ENCODE data around the gene CCDC158.
"Not testable (repeated sequence)": the region's sequence is repeated elsewhere in the genome, so short reads cannot be mapped to it uniquely, and the experiment has no call there.

CCDC158 gene

DNA sequence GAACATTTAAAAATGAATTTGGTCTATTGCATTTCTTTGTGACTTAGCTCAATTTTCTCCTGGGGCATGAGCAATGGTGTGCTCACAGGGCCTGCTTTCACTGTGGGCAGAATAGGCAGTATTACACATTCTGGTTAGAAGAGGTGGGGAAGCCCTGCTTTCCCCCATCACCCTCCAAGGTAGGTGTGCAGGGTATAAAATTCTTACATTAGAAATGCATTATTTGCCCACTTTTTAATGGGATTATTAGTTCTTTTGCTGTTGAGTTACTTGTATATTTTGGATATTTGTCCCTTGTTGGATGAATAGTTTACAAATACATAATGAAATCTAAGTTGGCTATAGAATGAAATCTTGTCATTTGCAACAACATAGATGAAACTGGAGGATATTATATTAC, 122.7 kb downstream of the CCDC158 start:
- peaks cover 8% of the 10 kb centered on the region; the same call in 1 of the 2 replicates for H3K9me3 ChIP-seq (ENCODE audit: insufficient read depth, low read length)
- H3K27me3 ChIP-seq (ENCODE audit: insufficient read depth, insufficient read length): no peaks in the 10 kb centered on the region
- no peaks in the 10 kb centered on the region for H3K36me3 ChIP-seq (ENCODE audit: insufficient read depth, insufficient read length, low read length)
- no peak overlapping the region for H3K4me3 ChIP-seq (ENCODE audit: insufficient read length, low read depth)
- TF ChIP-seq ZNF274 (IDR thresholded peaks at IDR 0.05; ENCODE audit: low read depth, low read length): no peak
- no peak for TF ChIP-seq SUZ12 (IDR thresholded peaks at IDR 0.05; ENCODE audit: extremely low read depth, insufficient read depth, insufficient read length)
- DNase-seq (ENCODE audit: low read depth, low spot score): no peak
- no peak overlapping the region for H3K9ac ChIP-seq (ENCODE audit: insufficient read length, low read depth)
- H3K4me1 ChIP-seq (ENCODE audit: insufficient read depth, insufficient read length): no peaks in the 10 kb centered on the region

DNA sequence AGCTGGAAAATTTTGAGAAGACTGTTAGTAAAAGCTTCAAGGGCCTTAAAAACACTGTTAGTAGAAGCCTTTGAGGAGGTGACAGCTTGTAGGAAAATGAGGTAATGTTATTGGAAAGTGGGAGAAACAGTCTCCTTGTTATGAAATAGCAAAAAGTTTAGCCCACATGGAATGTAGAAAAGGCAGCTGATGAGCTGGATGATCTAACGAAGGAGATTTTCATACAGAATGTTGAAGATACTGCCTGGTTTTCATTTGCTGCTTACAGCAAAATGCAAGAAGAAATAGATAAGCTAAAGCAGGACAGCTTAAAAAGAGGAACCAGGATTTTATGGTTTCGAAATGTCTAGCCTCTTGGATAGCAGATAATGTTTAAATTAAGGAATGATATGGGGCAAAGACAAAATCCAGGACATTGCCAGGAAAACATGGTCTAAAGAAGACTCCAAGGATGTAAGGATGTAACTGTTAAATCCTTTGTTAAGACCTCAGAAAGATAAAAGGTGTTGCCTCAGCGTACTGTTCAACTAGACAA, 124.6 kb downstream of the CCDC158 start:
- Histone ChIP-seq H3K36me3 (ENCODE audit: insufficient read depth, insufficient read length, low read length) (no peaks in the 10 kb centered on the region), H3K9me3 (ENCODE audit: insufficient read depth, low read length) (peaks cover 8% of the 10 kb centered on the region; the same call in 1 of the 2 replicates), H3K4me1 (ENCODE audit: insufficient read depth, insufficient read length) (no peaks in the 10 kb centered on the region), H3K9ac (ENCODE audit: insufficient read length, low read depth) (no peak overlapping the region), H3K4me3 (ENCODE audit: insufficient read length, low read depth) (no peak overlapping the region), H3K27me3 (ENCODE audit: insufficient read depth, insufficient read length) (no peaks in the 10 kb centered on the region)
- DNase-seq (ENCODE audit: low read depth, low spot score): no peak
- no peak for TF ChIP-seq YY1 (IDR thresholded peaks at IDR 0.05; ENCODE audit: insufficient read depth, insufficient read length)
- TF ChIP-seq SUZ12 (IDR thresholded peaks at IDR 0.05; ENCODE audit: extremely low read depth, insufficient read depth, insufficient read length): no peak
- no peak for TF ChIP-seq ZNF274 (IDR thresholded peaks at IDR 0.05; ENCODE audit: low read depth, low read length)

DNA sequence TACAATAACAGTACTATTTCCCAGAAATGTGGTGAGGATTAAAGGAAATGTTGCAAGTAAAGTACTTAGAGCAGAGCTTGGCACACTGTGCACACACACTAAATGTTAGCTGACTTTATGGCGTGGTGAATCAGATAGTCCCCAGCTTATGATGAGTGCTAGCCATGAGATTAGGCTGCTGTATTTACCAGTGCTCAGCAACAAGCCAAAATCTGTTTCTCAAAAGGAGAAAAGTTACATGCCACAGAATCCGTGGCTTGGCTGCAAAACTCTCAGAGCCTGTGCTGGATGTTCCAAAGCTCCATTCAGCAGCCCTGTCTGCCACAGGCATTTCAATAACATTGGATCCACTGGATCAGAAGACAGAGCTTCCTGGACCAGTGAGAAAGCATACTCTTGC, 127.2 kb downstream of the CCDC158 start:
- Histone ChIP-seq H3K4me3 (ENCODE audit: insufficient read length, low read depth) (no peak overlapping the region), H3K27me3 (ENCODE audit: insufficient read depth, insufficient read length) (no peaks in the 10 kb centered on the region), H3K9me3 (ENCODE audit: insufficient read depth, low read length) (peaks cover 8% of the 10 kb centered on the region; the same call in 1 of the 2 replicates), H3K36me3 (ENCODE audit: insufficient read depth, insufficient read length, low read length) (no peaks in the 10 kb centered on the region), H3K4me1 (ENCODE audit: insufficient read depth, insufficient read length) (no peaks in the 10 kb centered on the region), H3K9ac (ENCODE audit: insufficient read length, low read depth) (no peak overlapping the region)
- DNase-seq (ENCODE audit: low read depth, low spot score): no peak
- no peak for TF ChIP-seq SUZ12 (IDR thresholded peaks at IDR 0.05; ENCODE audit: extremely low read depth, insufficient read depth, insufficient read length)
- TF ChIP-seq ZNF274 (IDR thresholded peaks at IDR 0.05; ENCODE audit: low read depth, low read length): no peak
- TF ChIP-seq YY1 (IDR thresholded peaks at IDR 0.05; ENCODE audit: insufficient read depth, insufficient read length): no peak

DNA sequence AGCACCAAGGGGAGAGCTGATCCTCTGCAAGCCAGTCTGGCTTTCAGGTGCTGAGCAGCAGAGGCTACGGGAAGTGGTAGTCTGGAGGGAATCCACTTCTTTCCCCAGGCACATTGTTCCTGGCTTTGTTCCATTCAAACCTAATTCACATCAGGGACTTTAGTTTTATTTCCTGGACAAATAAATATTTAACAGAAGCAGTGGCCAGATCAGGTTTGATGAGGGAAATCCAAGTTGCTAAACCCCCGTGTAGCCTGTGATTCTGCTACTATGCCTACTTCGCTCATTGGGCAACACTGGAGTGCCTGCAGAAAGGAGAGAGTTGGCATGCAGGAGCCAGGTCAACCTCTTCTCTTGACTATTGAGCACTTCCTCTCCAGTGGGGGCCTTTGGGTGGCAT, 128.2 kb downstream of the CCDC158 start:
- Histone ChIP-seq H3K4me1 (ENCODE audit: insufficient read depth, insufficient read length) (no peaks in the 10 kb centered on the region), H3K4me3 (ENCODE audit: insufficient read length, low read depth) (no peak overlapping the region), H3K9ac (ENCODE audit: insufficient read length, low read depth) (no peak overlapping the region), H3K27me3 (ENCODE audit: insufficient read depth, insufficient read length) (no peaks in the 10 kb centered on the region), H3K36me3 (ENCODE audit: insufficient read depth, insufficient read length, low read length) (no peaks in the 10 kb centered on the region), H3K9me3 (ENCODE audit: insufficient read depth, low read length) (no peaks in the 10 kb centered on the region)
- TF ChIP-seq YY1 (IDR thresholded peaks at IDR 0.05; ENCODE audit: insufficient read depth, insufficient read length): no peak
- no peak for TF ChIP-seq ZNF274 (IDR thresholded peaks at IDR 0.05; ENCODE audit: low read depth, low read length)
- no peak for TF ChIP-seq SUZ12 (IDR thresholded peaks at IDR 0.05; ENCODE audit: extremely low read depth, insufficient read depth, insufficient read length)
- no peak for DNase-seq (ENCODE audit: low read depth, low spot score)

DNA sequence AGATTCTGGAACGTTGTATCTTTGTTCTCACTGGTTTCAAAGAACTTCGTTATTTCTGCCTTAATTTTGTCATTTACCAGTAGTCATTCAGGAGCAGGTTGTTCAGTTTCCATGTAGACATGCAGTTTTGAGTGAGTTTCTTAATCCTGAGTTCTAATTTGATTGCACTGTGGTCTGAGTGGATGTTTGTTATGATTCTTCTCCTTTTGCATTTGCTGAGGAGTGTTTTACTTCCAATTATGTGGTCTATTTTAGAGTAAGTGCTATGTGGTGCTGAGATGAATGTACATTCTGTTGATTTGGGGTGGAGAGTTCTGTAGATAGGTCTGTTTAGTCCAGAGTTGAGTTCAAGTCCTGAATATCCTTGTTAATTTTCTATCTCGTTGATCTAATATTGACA, 133.1 kb downstream of the CCDC158 start:
- not testable (repeated sequence) for H3K27me3 ChIP-seq (ENCODE audit: insufficient read depth, insufficient read length); H3K4me1 ChIP-seq (ENCODE audit: insufficient read depth, insufficient read length); H3K4me3 ChIP-seq (ENCODE audit: insufficient read length, low read depth); DNase-seq (ENCODE audit: low read depth, low spot score); H3K9me3 ChIP-seq (ENCODE audit: insufficient read depth, low read length); H3K36me3 ChIP-seq (ENCODE audit: insufficient read depth, insufficient read length, low read length); H3K9ac ChIP-seq (ENCODE audit: insufficient read length, low read depth)

DNA sequence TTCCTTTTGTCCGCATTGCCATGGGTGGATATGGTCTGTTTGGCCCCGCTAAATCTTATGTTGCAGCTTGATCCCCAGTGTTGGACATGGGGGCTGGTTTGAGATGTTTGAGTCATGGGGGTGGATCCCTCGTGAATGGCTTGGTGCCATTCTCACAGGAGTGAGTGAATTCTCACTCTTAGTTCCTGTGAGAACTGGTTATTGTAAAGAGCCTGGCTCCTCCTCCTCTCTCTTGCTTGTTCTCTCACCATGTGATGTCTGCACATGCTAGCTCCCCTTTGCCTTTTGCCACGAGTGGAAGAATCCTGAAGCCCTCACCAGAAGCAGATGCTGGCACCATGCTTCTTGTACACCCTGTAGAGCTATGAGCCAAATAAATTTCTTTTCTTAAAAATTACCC, 137.0 kb downstream of the CCDC158 start:
- no peaks in the 10 kb centered on the region for H3K9me3 ChIP-seq (ENCODE audit: insufficient read depth, low read length)
- H3K27me3 ChIP-seq (ENCODE audit: insufficient read depth, insufficient read length): no peaks in the 10 kb centered on the region
- H3K9ac ChIP-seq (ENCODE audit: insufficient read length, low read depth): no peak overlapping the region
- no peak for TF ChIP-seq ZNF274 (IDR thresholded peaks at IDR 0.05; ENCODE audit: low read depth, low read length)
- no peak for TF ChIP-seq SUZ12 (IDR thresholded peaks at IDR 0.05; ENCODE audit: extremely low read depth, insufficient read depth, insufficient read length)
- TF ChIP-seq YY1 (IDR thresholded peaks at IDR 0.05; ENCODE audit: insufficient read depth, insufficient read length): no peak
- no peaks in the 10 kb centered on the region for H3K36me3 ChIP-seq (ENCODE audit: insufficient read depth, insufficient read length, low read length)
- no peaks in the 10 kb centered on the region for H3K4me1 ChIP-seq (ENCODE audit: insufficient read depth, insufficient read length)
- no peak for DNase-seq (ENCODE audit: low read depth, low spot score)
- H3K4me3 ChIP-seq (ENCODE audit: insufficient read length, low read depth): no peak overlapping the region

DNA sequence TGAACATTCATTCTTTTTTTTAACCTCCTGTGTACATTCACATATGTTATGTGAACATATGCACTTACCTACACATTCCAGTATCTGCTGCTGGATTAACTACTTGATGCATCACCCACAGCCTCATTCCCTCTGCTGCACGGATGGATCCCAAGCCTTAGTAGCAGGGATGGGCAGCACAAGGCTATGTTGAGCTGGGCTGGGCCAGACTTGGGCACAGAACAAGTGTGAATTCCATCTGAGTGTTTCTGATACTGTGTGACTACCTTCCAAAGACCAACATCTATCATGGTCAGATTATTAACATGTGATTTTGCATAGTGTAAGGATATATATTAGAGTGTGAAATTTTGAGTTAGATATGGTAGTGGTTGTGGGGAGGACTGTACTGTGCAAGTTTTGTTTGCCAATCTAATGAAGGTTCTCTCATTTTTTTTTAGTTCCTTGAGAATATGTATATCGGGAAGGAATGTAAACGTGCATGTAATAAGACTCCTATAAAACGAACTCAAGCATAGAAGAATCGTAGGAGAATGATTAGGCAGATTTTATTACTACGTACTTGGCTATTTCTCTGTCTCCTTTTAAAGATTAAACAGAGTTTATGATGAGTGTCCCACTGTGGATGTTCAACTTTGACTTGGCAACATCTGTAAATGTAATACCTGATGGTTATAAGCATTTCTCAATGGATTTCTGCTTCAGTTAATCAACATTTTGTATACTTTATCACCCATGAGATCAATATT, 137.8 kb downstream of the CCDC158 start:
- Histone ChIP-seq H3K9me3 (ENCODE audit: insufficient read depth, low read length) (no peaks in the 10 kb centered on the region), H3K4me1 (ENCODE audit: insufficient read depth, insufficient read length) (no peaks in the 10 kb centered on the region), H3K27me3 (ENCODE audit: insufficient read depth, insufficient read length) (no peaks in the 10 kb centered on the region), H3K9ac (ENCODE audit: insufficient read length, low read depth) (no peak overlapping the region), H3K36me3 (ENCODE audit: insufficient read depth, insufficient read length, low read length) (no peaks in the 10 kb centered on the region), H3K4me3 (ENCODE audit: insufficient read length, low read depth) (no peak overlapping the region)
- DNase-seq (ENCODE audit: low read depth, low spot score): no peak
- TF ChIP-seq ZNF274 (IDR thresholded peaks at IDR 0.05; ENCODE audit: low read depth, low read length) (no peak), YY1 (IDR thresholded peaks at IDR 0.05; ENCODE audit: insufficient read depth, insufficient read length) (no peak), SUZ12 (IDR thresholded peaks at IDR 0.05; ENCODE audit: extremely low read depth, insufficient read depth, insufficient read length) (no peak)

DNA sequence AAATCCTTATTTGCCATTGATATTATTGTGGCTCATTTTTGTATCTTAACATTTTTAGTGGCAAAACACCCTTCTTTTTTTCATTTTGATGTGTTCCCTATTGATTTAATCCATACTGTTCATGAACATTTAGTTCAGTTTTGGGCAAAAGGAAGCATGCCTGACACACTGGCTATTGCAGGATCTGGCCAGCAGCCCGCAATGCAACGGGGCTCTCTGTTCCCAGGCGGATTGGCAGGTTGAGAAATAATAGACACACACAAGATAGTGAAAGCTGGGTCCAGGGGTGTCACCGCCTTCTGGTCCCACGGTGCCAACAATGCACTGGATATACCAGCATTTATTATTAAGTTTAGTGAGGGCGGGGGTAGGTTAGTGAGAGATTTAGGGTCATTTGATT, 139.3 kb downstream of the CCDC158 start:
- not testable (repeated sequence) for H3K4me1 ChIP-seq (ENCODE audit: insufficient read depth, insufficient read length); H3K36me3 ChIP-seq (ENCODE audit: insufficient read depth, insufficient read length, low read length); H3K9me3 ChIP-seq (ENCODE audit: insufficient read depth, low read length); H3K4me3 ChIP-seq (ENCODE audit: insufficient read length, low read depth); H3K9ac ChIP-seq (ENCODE audit: insufficient read length, low read depth); DNase-seq (ENCODE audit: low read depth, low spot score); H3K27me3 ChIP-seq (ENCODE audit: insufficient read depth, insufficient read length)
